Prostate gland (tissue), 2 donors: ENCODE results near the gene SEMA4C. TPM values are rescaled to one million over a fixed set of nuclear protein-coding genes. Genes with fewer than 3 reads are reported as not detected.

Experiments
- DNase-seq: peaks from one replicate; pipeline ENCODE4 v3.0.0-alpha.2; 2019; ENCODE audit warnings: low spot score
- H3K27ac ChIP-seq, 2 donors: fragments of 200-600 bp; sonication (generic); 2 replicates each; pipeline ENCODE4 v1.5.1; 2017 to 2019
- H3K27me3 ChIP-seq: fragments of 200-600 bp; sonication (generic); replicated peaks from 2 replicates; pipeline ENCODE4 v1.5.1; 2019; ENCODE audit not compliant: insufficient read depth
- H3K36me3 ChIP-seq, 2 donors: fragments of 200-600 bp; sonication (generic); 1 replicate in 1 of 2; 2 replicates in 1 of 2; pipeline versions ENCODE4 v1.5.1 to v1.8.1; 2017 to 2019
- H3K4me1 ChIP-seq: fragments of 200-600 bp; sonication (generic); replicated peaks from 2 replicates; pipeline ENCODE4 v1.5.1; 2019
- H3K4me3 ChIP-seq, 2 donors: fragments of 200-600 bp; sonication (generic); 2 replicates each; pipeline ENCODE4 v1.5.1; 2017 to 2019
- H3K9me3 ChIP-seq: fragments of 200-600 bp; sonication (generic); 2 replicates; pipeline ENCODE4 v1.5.1; 2017
- CTCF ChIP-seq, 4 experiments: fragments of 200-600 bp in 2 of 4; fragments of 450-650 bp in 2 of 4; sonication (generic) in 2 of 4; IDR thresholded peaks; 1 replicate in 3 of 4; 2 replicates in 1 of 4; pipeline ENCODE4 v1.5.1; 2016 to 2019; ENCODE audit warnings: antibody characterized with exemption in 4 of 4, mild to moderate bottlenecking in 2 of 4, moderate library complexity in 2 of 4
- POLR2A ChIP-seq: fragments of 450-650 bp; IDR thresholded peaks from one replicate; pipeline ENCODE4 v1.6.1; 2016; ENCODE audit warnings: antibody characterized with exemption, mild to moderate bottlenecking
- POLR2AphosphoS5 ChIP-seq: sonication (generic); formaldehyde crosslinking; IDR thresholded peaks from one replicate; pipeline ENCODE4 v1.6.1; 2017; ENCODE audit warnings: antibody characterized with exemption
- WGBS: methylation state at CpG from one replicate; pipeline ENCODE4 v1.1.5; 2018; 5-methylcytosine and 5-hydroxymethylcytosine counted together
- intact Hi-C: fragments of 100-400 bp; cut with DNase I; formaldehyde crosslinking; loops from one replicate; pipeline ENCODE4 v1.14.2; 2022
- total RNA-seq, 2 donors: library from RNA; depleted of rRNA; stranded (reverse); fragments of >200 nt; gene quantifications; one replicate each; pipeline ENCODE4 v1.1.0, GENCODE V29; 2016

Gene SEMA4C
- total RNA-seq, 2 donors from 2014 or later, result 35.8 to 45.9 TPM

GRCh38 chr2:96815326-96816126, 54.4 kb downstream of the SEMA4C start:
- Histone ChIP-seq H3K4me3 (peak overlapping the region; percentile 52 to 70), H3K27ac (peak overlapping the region; percentile 94 to 96), H3K4me1 (peaks cover 16% of the 10 kb centered on the region), H3K36me3 (no peaks in the 10 kb centered on the region), H3K27me3 (no peaks in the 10 kb centered on the region), H3K9me3 (no peaks in the 10 kb centered on the region)
- WGBS, result 1% methylated on average over 40 of the region's 60 CpGs
- peak; percentile 29 for DNase-seq
- intact Hi-C loops, result loop anchor here (5.0 kb wide), 2 partner anchors 42 to 283 kb away; partner anchors contain the start of gene ANKRD39
- no peak for TF ChIP-seq CTCF (IDR thresholded peaks at IDR 0.05)
- no peak for TF ChIP-seq POLR2AphosphoS5
- TF ChIP-seq POLR2A, result no peak

GRCh38 chr2:96813656-96814055, 56.2 kb downstream of the SEMA4C start:
- H3K27ac ChIP-seq, result no peak overlapping the region
- intact Hi-C loops, result no loop called here
- H3K9me3 ChIP-seq, result no peaks in the 10 kb centered on the region
- H3K27me3 ChIP-seq, result no peaks in the 10 kb centered on the region
- no peak overlapping the region for H3K4me3 ChIP-seq
- H3K4me1 ChIP-seq, result peaks cover 9% of the 10 kb centered on the region
- H3K36me3 ChIP-seq, result no peaks in the 10 kb centered on the region
- 76% methylated on average over 4 of the region's 4 CpGs for WGBS
- TF ChIP-seq POLR2A, result no peak
- TF ChIP-seq POLR2AphosphoS5, result no peak
- TF ChIP-seq CTCF (IDR thresholded peaks at IDR 0.05), result no peak
- DNase-seq, result no peak

GRCh38 chr2:96811917-96812316, 58.0 kb downstream of the SEMA4C start:
- WGBS, result 51% methylated on average over 3 of the region's 3 CpGs
- no peaks in the 10 kb centered on the region for H3K27me3 ChIP-seq
- H3K9me3 ChIP-seq, result no peaks in the 10 kb centered on the region
- TF ChIP-seq POLR2A, result no peak
- TF ChIP-seq POLR2AphosphoS5, result no peak
- no peak for TF ChIP-seq CTCF (IDR thresholded peaks at IDR 0.05)
- H3K4me1 ChIP-seq, result no peaks in the 10 kb centered on the region
- intact Hi-C loops, result no loop called here
- DNase-seq, result no peak
- no peak overlapping the region for H3K27ac ChIP-seq
- no peak overlapping the region for H3K4me3 ChIP-seq
- no peaks in the 10 kb centered on the region for H3K36me3 ChIP-seq

GRCh38 chr2:96810783-96811192, 59.1 kb downstream of the SEMA4C start:
- 92% methylated on average over 5 of the region's 5 CpGs for WGBS
- no peaks in the 10 kb centered on the region for H3K4me1 ChIP-seq
- H3K4me3 ChIP-seq, result no peak overlapping the region
- no peak overlapping the region for H3K27ac ChIP-seq
- intact Hi-C loops, result no loop called here
- H3K9me3 ChIP-seq, result no peaks in the 10 kb centered on the region
- no peaks in the 10 kb centered on the region for H3K36me3 ChIP-seq
- TF ChIP-seq CTCF (IDR thresholded peaks at IDR 0.05) (no peak), POLR2AphosphoS5 (no peak), POLR2A (no peak)
- no peak for DNase-seq
- no peaks in the 10 kb centered on the region for H3K27me3 ChIP-seq
